ENCODE data around the gene ST14. TPM values are rescaled to one million over a fixed set of nuclear protein-coding genes. Genes with fewer than 3 reads are reported as not detected.
"Not testable (repeated sequence)": the region's sequence is repeated elsewhere in the genome, so short reads cannot be mapped to it uniquely, and the experiment has no call there.

The ST14 gene
- total RNA-seq, 1 donor from 2014 or later = 0.13 TPM

DNA sequence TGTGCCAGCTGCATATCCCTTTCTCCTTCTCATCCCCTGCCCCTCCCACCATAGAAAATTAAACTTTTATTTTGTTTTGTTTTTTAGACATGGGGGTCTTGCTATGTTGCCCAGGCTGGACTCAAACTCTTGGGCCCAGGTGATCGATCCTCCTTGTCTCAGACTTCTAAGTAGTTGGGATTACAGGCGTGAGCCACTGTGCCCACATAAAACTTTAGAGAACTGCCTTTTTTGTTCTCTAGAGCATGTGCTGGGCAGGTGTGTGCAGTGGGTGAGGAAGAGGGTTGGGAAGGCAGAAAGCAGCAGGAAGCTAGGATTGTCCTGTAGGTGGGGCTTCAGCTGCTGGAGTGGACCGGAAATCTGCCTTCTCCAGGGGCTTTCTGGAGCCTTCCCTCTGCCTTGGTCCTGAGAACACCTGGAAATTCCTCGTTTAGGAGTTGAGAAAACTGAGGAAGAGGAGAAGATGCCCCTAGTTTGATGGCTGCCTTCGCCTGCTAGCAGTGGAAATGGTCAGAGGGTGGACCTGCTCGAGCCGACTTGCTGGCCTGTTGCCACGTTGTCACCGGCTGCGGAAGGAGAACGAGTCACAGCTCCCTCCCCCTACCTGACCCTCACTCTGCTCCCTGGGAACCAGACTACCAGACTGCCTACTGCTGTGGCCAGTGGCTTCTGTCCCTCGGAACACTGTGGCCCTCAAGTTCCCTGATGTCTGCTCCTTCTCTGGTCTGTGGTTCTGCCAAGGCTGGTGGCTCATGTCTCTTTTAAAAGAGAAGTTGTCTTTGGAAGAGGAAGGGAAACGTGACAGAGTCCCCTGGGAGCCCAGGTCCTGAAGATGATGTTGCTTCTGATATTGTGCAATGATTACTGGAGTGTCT lies 4.0 kb downstream of the ST14 start:
- DNase-seq (ENCODE audit: low read depth in 2 of 2) = peak in 1 of 2 donors; percentile 21

DNA sequence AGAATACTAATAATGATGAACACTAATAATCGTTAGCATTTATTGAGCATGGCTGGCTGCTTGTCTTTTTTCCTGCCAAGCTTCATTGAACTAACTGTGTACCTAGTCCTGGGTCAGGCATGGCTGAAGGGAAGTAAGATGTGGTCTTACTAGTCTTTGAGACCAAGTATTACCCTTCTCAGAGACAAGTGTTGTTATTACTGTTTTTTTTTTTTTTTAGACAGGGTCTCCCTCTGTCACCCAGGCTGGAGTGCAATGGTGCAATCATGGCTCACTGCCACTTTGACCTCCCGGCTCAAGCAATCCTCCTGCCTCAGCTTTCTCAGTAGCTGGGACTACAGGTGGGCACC lies 4.6 kb downstream of the ST14 start:
- no peak for DNase-seq (ENCODE audit: low read depth in 2 of 2)

DNA sequence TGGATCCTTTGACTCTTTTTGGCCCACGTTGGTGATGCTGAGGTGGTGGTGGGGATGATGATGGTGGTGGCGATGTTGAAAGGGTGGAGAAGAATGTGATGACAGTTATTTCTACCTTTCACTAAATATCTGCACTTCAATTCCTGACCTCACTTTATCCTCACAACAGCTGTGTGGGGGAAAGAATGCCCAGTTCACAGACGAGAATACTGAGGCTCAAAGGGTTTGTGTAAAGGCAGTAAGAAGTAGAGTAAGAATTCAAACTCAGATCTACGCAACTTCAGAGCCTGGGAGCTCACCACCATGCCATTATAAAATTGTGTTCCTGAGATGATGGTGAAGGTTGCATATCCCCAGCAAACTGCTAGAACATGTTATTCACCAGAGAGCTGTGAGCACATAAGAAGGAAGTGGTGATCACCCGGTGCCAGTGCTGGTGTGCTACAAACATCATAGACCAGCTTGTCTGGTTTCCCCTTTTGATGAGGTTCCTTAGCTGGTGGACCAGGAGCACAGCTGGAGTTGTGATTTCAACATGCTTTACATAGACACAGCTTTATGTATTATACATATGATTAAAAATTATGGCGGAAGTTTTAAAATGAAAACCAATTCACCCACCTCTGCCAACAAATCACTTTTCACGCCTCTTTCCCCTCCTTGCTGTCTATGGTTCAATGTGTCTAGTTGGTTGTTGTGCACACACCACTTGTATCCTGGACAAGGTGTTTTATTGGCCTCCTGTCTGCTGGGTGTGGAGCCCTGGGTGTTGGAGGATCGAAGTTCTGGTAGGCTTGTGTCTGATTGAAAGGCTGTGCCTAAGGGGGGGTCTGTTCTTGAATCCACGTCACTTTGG lies 6.2 kb downstream of the ST14 start:
- DNase-seq (ENCODE audit: low read depth in 2 of 2) = no peak

DNA sequence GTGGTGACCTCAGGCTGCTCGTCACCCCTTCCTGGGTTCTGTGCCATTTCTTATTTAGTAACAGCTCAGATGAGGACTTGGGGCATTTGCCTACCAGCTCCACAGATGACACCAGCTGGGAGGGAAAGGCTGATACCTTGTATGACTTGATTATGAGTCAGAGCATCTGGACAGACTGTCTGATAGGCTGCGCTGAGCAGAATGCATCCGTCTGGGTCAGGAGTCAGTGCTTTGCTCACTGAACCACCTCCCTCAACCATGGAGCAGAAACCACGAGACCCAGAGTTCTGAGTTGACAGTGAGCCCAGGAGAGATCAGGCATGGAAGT lies 6.8 kb downstream of the ST14 start:
- peak in 1 of 2 donors; percentile 72 for DNase-seq (ENCODE audit: low read depth in 2 of 2)

DNA sequence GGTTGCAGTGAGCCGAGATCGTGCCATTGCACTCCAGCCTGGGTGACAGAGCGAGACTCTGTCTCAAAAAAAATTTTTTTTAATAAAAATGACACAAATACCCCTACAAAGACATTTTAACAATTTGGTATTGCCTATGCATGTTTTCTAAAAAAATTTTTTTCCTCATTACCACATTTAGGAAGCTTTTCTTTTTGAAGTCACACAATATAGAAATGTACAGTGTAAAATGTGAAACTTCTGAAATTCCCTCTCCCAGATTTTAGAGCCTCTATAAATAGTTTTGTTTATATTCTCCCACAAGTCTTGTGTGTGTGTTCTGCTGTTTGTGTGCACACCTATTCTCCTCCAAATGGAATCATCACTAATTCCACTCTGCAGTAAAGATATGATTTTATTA lies 7.6 kb downstream of the ST14 start:
- no peak for DNase-seq (ENCODE audit: low read depth in 2 of 2)

DNA sequence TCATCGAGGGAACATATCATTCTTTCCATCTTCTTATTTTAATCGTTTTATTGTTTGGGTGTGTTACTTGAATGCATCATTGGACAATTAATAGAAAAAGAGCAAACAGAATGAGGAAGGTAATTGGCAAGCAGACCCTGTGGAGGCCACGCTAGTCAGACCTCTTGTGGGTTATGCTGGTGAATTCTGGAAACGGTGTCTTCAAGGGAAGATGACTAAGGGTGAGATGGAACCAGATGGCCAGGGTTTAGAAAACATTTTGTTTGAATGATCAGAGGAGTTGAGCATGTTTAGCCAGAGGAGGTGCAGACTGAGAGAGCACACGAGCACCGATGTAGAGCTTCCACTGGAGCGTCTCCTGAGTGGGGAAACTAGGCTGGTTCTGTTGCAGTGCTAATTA lies 8.5 kb downstream of the ST14 start:
- no peak for DNase-seq (ENCODE audit: low read depth in 2 of 2)

DNA sequence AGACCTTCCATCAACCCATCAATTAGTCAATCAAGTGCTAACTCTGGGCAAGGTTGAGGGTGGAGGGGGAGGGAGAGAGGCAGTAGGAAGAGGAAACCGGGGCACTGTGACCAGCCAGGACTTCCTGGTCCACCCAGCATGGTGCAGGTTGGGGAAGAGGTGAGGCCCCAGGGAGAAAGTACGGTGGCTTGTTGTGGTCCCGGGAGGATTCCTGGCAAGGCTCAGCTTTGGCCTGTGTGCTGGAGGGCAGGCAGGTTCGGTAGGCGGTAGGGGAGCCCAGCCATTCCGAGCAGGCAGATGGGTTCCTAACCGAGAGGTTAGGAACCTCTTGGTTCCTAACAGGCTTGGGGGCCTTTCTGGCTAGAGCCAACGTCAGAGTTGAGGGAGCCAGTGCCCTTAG lies 10.8 kb downstream of the ST14 start:
- no peak for DNase-seq (ENCODE audit: low read depth in 2 of 2)

DNA sequence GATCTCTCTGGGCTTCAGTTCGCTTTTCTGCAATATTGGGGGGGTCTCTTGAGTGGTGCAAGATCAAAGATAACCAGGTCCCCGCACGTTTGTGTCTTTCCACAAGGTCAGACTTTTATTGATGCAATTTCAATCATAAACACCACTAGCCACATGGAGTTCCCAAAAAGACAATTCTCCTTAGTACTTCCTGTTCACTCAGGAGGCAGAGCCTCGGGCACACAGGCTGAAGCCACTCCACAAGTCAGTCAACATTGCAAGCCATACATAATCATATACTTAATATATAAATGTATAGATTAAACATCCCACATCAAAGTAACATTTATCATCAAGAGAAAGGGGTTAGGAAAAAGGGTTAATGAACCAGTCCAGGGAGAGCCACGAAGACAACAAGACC lies 12.0 kb downstream of the ST14 start:
- no peak for DNase-seq (ENCODE audit: low read depth in 2 of 2)

DNA sequence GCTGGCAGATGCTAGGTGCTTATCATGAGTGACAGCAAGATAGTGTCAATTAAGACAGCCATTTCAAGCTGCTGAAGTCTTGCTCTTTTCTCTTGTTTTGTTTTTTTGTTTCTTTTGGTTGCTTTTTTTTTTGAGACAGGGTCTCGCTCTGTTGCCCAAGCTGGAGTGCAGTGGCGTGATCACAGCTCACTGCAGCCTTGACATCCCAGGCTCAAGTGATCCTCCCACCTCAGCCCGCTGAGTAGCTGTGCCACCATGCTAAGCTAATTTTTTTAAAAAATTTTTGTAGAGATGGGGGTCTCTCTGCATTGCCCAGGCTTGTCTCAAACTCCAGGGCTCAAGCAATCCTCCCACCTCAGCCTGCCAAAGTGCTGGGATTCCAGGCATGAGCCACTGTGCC lies 12.4 kb downstream of the ST14 start:
- DNase-seq (ENCODE audit: low read depth in 2 of 2) = not testable (repeated sequence)

DNA sequence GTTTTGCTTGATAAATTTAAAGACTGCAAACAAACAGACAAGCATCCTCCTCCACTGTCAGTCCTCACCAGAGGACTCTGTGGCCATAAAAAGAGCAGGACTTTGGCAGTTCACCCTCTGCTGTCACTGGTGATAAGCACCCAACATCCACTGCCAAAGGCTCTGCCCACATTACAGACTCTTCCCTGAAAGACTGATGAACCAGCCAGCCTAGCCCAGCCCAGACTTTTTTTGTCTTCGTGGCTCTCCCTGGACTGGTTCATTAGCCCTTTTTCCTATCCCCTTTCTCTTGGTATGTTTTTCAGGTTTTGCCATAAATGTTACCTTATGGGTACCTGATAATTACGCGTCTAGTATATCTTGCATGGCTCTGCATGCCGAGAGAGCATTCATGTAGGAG lies 15.1 kb downstream of the ST14 start:
- no peak for DNase-seq (ENCODE audit: low read depth in 2 of 2)

DNA sequence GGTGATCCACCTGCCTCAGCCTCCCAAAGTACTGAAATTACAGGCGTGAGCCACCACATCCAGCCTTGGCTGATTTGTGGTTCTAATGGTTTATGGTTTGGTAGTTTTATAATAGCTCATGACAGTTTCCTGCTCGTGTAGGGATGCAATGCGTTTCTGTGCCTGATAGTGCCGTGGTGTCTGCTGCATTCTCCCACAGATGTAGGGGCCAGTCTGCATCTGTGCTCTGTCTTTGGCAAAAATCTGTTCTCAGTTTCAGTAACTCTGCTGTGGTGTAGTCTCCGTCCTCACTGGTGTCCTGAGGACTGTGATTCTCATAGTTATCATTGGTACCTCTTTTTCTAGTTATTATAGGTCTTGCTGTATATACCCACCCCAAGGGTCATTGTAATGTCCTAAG lies 16.3 kb downstream of the ST14 start:
- no peak for DNase-seq (ENCODE audit: low read depth in 2 of 2)

DNA sequence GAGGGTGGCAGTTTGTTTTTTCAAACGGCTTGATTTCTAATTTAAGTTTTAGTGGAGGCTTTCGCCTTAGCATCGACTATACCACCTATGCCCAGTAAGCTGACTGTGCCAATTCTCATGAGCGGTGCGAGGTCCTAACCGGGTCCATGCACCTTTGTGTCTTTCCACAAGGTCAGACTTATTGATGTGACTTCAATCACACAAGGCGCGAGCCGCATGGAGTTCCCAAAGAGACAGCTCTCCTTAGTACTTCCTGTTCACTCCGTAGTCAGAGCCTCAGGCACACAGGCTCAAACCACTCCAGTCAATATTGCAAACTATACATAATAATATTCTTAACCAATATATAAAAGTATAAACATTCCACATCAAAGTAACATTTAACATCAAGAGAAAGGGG lies 18.2 kb downstream of the ST14 start:
- no peak for DNase-seq (ENCODE audit: low read depth in 2 of 2)

DNA sequence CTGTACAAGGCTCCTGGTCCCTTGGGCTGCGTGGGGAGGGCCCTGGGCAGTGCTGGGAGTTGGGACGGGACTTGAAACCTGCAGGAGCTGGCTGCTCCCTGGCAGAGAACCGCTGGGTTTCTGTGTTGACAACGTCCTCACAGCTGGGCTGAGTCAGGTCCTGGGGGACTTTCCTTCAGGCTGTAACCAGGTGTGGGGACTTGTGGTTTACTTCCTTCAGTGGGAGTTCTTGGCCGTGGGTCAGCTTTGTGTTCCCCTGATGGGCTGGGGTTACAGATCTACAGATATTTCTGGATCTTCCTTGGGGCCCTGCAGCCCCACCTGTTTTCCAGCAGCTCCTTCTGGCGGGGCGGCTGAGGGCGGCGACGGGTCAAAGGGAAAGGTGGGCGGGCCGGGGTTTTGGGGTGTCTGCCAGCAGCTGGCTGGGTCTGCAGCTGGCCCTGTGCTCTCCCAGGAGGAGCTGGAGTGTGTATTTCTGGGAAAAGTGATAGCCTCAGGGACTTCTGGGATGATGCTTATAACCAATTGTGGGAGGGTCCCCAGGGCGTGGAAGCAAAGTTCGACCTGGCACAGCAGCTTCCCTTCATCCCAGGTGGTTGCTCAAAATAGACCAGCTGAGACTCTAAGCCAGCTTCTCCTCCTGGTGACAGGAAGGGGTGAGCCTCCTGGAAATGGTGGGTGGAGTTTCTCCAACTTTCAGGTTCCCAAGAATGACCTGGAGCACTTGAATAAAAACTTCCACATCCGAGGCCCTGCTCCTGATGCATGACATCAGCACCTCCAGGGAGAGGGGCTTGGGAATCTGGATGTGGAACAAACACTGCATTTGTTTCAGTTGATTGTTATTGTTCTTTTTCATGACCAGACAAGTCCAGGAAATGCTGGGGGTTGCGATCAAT lies 19.1 kb downstream of the ST14 start:
- no peak for DNase-seq (ENCODE audit: low read depth in 2 of 2)

DNA sequence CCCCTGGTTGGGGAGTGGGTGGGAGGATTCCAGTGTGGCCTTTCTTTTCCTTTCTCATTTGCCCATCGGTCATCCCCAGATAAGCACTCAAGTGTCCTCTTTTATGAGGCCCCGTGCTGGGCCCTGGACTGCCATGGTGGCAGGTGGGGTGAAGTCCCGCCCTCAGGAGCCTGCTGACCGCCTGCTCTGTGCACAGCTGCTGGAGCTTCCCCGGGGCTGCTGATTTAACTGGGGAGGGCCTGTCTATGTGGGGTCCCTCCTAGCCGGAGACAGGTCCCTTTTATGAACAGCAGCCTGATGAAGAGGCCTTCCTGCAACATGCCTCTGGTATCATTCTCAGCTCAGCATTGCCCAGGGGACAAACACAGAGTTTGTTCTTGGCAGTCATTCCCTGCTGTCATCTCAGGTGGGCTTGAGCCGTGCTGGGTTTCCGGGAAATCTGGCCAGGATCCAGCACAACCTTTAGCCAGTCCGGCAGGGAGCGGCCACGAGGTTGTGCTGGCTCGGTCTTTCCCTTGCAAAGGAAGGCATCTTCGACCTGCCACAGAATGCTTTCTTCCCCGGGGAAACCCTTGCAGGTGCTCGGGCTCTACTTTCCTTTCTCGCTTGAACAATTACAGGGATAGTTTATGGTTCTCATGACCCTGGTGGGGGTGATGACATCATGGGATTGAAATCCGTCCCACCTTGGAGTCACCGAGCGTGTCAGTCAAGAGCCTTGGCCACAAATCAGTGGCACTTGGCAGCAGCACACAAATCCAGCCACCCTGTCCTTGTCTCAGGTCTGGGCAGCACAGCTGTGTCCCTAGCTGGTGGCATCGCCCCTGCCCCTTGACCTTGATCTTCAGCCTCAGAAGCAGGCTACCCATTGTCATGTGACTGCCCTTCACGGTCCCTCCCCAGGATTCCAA lies 20.1 kb downstream of the ST14 start:
- no peak for DNase-seq (ENCODE audit: low read depth in 2 of 2)

DNA sequence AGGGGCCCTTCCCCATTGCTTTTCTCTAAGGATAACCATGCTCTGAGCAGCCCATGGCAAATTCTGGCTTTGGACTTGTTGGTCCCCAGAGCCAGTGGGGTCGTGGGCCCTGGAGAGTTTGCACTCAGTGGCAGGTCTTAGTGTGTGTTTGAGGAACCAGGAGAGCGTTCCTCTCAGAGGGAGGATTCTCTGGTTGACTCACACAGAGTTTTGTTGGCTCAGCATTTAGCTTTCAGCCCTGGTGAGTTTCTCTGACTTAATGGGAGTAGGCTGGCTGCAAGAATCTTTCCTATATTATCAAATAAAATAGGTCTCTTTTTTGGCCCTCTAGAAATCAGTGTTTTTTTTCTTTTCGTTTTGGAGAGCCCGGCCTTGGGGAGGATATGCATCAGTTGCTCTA lies 20.9 kb downstream of the ST14 start:
- no peak for DNase-seq (ENCODE audit: low read depth in 2 of 2)

DNA sequence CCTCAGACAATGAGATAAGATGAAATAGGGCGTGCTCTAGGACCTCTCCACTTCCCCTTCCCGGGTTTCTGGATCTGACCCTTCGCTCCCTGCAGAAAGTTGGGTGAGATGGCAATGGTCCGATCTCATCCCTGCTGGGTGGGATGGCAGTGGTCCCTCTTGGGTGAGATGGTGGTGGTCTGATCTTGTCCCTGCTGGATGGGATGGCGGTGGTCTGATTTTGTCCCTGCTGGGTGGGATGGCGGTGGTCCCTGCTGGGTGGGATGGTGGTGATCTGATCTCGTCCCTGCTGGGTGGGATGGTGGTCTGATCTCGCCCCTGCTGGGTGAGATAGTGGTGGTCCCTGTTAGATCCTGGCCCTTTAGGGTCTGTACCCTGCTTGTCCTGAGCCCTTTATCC lies 21.3 kb downstream of the ST14 start:
- no peak for DNase-seq (ENCODE audit: low read depth in 2 of 2)

DNA sequence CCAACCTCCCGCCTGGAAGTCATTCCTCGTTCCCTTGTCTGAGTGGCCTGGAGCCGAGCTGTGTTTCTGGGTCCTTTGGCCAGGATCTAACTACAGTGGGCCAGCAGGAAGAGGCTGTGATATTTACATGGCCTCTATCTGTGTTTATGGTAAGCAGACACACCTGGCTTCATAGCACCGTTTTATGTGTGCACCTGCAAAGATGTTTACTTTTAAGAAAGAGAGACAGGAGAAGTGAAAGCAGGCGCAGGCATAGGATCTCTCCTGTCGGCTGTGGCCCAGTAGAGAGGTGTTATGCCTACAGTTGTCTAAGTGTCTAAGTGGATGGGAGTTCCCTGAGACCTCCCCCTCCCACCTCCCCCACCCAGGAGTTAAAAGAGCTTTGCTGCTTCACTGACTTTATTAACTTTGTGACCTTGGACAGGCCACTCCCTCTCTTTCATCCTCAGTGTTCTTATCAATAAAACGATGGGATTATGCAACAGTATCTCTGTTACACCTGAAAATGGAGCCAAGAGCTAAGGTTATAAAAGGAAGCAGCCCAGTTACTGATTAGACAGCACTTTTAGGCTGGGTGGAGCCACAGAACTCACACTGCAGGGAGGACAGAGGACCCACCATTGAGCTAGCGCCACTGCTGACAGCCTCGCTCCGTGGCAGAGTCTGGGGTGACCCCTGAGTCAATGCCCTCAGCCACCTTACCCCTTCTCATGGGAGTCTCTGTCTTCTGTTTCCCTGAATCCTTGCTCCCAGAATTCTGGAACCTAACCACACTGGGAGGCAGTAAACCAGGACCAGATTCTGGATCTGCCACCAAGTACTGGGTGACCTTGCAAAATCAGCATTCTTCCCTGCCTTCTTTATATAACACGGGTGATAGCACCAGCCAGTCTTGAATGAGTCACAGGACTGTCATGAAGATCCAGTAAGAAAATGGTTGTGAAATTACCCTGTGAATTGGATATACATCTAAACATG lies 22.0 kb downstream of the ST14 start:
- DNase-seq (ENCODE audit: low read depth in 2 of 2) = no peak

DNA sequence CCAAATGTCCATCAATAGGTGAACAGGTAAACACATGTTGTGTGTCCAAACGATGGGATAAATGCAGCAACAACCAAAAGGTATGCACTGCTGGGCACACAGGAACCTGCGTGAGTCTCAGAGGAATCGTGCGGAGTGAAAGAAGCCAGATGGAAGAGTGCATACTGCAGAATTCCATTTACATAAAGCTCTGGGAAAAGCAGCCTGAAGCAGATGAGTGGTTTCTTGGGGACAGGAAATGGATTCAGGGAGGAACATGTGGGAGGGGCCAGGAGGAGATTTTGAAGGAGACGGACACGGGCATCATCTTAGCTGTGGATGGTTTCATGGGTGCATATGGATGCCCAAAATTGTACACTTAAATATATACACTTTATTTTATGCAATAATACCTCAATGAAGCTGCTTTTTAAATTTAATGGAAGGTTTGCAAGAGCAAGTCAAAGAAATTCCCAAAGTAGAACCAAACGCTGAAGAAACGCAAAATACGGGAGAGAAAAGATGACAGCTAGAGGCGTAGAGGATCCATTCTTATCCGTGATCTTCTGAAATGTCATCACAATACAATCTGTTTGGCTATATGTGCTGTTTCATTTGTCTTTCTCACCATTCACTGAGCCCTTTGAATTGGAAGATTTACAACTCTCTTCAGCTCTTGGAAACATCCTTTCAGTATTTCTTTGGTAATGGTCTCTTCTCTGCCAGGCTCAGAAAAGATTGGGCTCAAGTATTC lies 24.5 kb downstream of the ST14 start:
- no peak for DNase-seq (ENCODE audit: low read depth in 2 of 2)

DNA sequence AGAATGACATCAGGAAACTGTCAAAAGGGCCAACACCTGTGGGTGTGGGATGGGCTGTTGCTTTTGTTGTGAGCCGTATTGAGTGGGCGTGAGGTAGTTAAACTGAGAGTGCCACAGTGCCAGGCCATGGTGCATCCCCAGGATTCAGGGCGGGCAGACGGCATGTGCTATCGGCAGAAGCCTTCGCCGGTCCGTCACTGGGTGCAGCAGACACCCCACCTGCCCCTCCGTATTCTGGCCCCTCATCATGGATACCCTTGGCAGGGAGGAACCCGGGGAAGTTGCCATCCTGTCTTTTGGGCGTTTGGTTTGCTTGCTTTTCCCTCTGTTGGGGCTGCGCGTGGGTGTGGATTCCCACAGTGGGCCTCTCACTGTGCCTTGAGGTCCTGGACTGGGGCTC lies 27.5 kb downstream of the ST14 start:
- no peak for DNase-seq (ENCODE audit: low read depth in 2 of 2)
